ENCODE data around the gene HNRNPUL1.

GRCh38 chr19:41230067-41230857 lies 33.9 kb upstream of the HNRNPUL1 start:
- TF ChIP-seq SRF (IDR thresholded peaks at IDR 0.05; ENCODE audit: low read depth) (no peak), CTCF (IDR thresholded peaks at IDR 0.05 in 2 of 3, conservative IDR thresholded peaks at IDR 0.05 in 1 of 3; ENCODE audit: borderline replicate concordance in 1 of 3, insufficient read depth in 1 of 3, low read depth in 2 of 3, low read length in 2 of 3) (no peak), POLR2A (IDR thresholded peaks at IDR 0.05; ENCODE audit: borderline replicate concordance, extremely low read depth, insufficient read depth, insufficient read length) (no peak), SIN3A (IDR thresholded peaks at IDR 0.05; ENCODE audit: low read depth) (no peak), YY1 (IDR thresholded peaks at IDR 0.05; ENCODE audit: extremely low read depth, insufficient replicate concordance, low read depth, low read length) (no peak), EZH2phosphoT487 (IDR thresholded peaks at IDR 0.05; ENCODE audit: borderline replicate concordance) (no peak), TCF7L2 (IDR thresholded peaks at IDR 0.05; ENCODE audit: borderline replicate concordance, extremely low read depth, insufficient read depth, insufficient read length) (no peak), EZH2 (IDR thresholded peaks at IDR 0.05) (no peak), EGR1 (IDR thresholded peaks at IDR 0.05; ENCODE audit: low read depth) (no peak), ZBTB33 (IDR thresholded peaks at IDR 0.05; ENCODE audit: extremely low read depth, insufficient replicate concordance, low read length) (no peak), FOSL1 (IDR thresholded peaks at IDR 0.05; ENCODE audit: low read depth) (no peak), REST (IDR thresholded peaks at IDR 0.05; ENCODE audit: low read depth) (no peak), RAD21 (IDR thresholded peaks at IDR 0.05; ENCODE audit: low read depth) (no peak)

Data from HCT116 (cell line).